BE2C (cell line): ENCODE results near the gene RAB11FIP4.

Experiments
- DNase-seq: peaks from one replicate; pipeline ENCODE4 v3.0.0-alpha.2; 2020
- H3K27me3 ChIP-seq: fragments of 250-450 bp; sonication (Bioruptor Pico); 2 replicates; pipeline ENCODE4 v1.5.1; 2020; ENCODE audit warnings: mild to moderate bottlenecking
- H3K36me3 ChIP-seq: fragments of 250-450 bp; sonication (Bioruptor Pico); 2 replicates; pipeline ENCODE4 v1.5.1; 2020; ENCODE audit warnings: mild to moderate bottlenecking
- H3K4me1 ChIP-seq: fragments of 250-450 bp; sonication (Bioruptor Pico); 2 replicates; pipeline ENCODE4 v1.5.1; 2020
- H3K4me3 ChIP-seq: 2 replicates; pipeline ENCODE4 v1.5.1; 2011; ENCODE audit warnings: low read depth, low read length
- H3K9me3 ChIP-seq: fragments of 250-450 bp; sonication (Bioruptor Pico); 2 replicates; pipeline ENCODE4 v1.5.1; 2020
- CTCF ChIP-seq: IDR thresholded peaks from 2 replicates; pipeline ENCODE4 v1.5.1; 2012; ENCODE audit warnings: mild to moderate bottlenecking, low read depth, low read length

Gene RAB11FIP4

DNA sequence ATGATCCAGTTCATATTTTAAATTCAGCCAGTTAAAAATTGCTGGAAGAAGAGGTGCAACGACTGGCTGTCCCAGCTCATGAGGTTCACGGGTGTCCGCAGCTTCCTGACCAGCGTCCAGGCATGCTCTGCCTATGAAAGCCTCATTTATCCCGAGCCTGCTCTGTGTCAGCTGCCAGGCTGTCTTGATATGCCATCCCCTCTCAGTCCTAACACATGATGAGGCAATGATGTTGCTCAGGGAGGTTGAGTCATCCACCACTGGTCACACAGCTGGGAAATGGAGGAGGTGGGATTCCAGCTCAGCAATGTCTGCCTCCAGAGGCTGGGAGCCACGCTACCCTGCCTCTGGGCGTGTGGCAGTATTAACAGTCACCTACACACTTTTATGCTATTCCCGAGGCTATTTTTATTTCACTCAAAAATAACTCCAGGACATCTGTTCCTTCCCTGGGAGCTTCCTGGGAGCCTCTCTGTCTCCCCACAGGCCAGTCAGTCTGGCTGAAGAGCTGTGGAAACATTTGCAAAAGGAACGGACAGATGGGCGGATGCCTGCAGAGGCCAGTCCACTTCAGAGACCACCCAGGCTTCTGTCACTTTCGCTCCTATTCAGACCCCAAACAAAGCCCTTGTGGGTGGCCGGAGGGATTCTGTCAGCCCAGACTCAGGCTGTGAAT lies 22.5 kb downstream of the RAB11FIP4 start:
- no peaks in the 10 kb centered on the region for H3K36me3 ChIP-seq
- H3K4me3 ChIP-seq, result no peak overlapping the region
- no peaks in the 10 kb centered on the region for H3K27me3 ChIP-seq
- no peaks in the 10 kb centered on the region for H3K4me1 ChIP-seq
- DNase-seq, result no peak
- no peaks in the 10 kb centered on the region for H3K9me3 ChIP-seq
- no peak for TF ChIP-seq CTCF

GRCh38 chr17:31414550-31414918 lies 23.1 kb downstream of the RAB11FIP4 start:
- Histone ChIP-seq H3K9me3 (no peaks in the 10 kb centered on the region), H3K4me1 (no peaks in the 10 kb centered on the region), H3K4me3 (no peak overlapping the region), H3K36me3 (no peaks in the 10 kb centered on the region), H3K27me3 (no peaks in the 10 kb centered on the region)
- TF ChIP-seq CTCF, result no peak
- DNase-seq, result no peak

DNA sequence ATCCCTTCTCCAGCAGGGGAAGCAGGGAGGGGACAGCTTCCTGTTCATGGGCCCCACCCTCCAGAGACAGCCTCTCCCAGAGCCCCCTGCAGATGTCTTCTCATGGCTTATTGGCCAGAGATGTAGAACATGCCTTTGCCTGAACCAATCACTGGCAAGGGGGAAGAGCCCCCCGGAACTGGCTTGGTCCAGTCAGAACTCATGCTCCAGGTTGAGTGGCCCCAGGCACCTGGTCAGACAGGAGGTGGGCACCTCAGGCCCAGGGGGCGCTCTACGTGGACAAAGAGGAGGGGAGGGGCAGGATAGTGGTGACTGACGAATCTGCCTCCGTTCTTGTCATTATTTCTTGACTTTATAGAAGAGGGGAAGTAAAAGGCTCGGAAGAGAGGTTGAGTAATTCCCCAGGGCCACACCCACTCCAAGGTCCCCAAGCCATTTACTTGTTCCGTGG lies 23.6 kb downstream of the RAB11FIP4 start:
- Histone ChIP-seq H3K4me3 (no peak overlapping the region), H3K4me1 (no peaks in the 10 kb centered on the region), H3K36me3 (no peaks in the 10 kb centered on the region), H3K27me3 (no peaks in the 10 kb centered on the region), H3K9me3 (no peaks in the 10 kb centered on the region)
- TF ChIP-seq CTCF, result no peak
- DNase-seq, result no peak

GRCh38 chr17:31415640-31416502 lies 24.4 kb downstream of the RAB11FIP4 start:
- no peaks in the 10 kb centered on the region for H3K36me3 ChIP-seq

GRCh38 chr17:31416503-31416923 lies 25.0 kb downstream of the RAB11FIP4 start:
- Histone ChIP-seq H3K4me1 (no peaks in the 10 kb centered on the region), H3K27me3 (no peaks in the 10 kb centered on the region), H3K36me3 (no peaks in the 10 kb centered on the region), H3K9me3 (no peaks in the 10 kb centered on the region), H3K4me3 (no peak overlapping the region)
- no peak for TF ChIP-seq CTCF
- no peak for DNase-seq

More at GRCh38 chr17:31415640-31416502, 24.4 kb downstream of the RAB11FIP4 start:
- Histone ChIP-seq H3K4me1 (no peaks in the 10 kb centered on the region), H3K27me3 (no peaks in the 10 kb centered on the region), H3K4me3 (no peak overlapping the region), H3K9me3 (no peaks in the 10 kb centered on the region)
- no peak for TF ChIP-seq CTCF
- DNase-seq, result no peak
